GM12891 (cell line): ENCODE results near the gene RAP1A.

Source experiments
- POLR2A ChIP-seq: IDR thresholded peaks from 2 replicates; pipeline ENCODE4 v1.6.1; 2011; ENCODE audit warnings: low read depth, low read length, control low read depth
- SPI1 ChIP-seq: IDR thresholded peaks from 2 replicates; pipeline ENCODE4 v1.6.1; 2011; ENCODE audit warnings: low read depth, low read length, control low read depth
- TAF1 ChIP-seq: IDR thresholded peaks from 2 replicates; pipeline ENCODE4 v1.6.1; 2011; ENCODE audit warnings: low read depth, low read length, control low read depth

DNA sequence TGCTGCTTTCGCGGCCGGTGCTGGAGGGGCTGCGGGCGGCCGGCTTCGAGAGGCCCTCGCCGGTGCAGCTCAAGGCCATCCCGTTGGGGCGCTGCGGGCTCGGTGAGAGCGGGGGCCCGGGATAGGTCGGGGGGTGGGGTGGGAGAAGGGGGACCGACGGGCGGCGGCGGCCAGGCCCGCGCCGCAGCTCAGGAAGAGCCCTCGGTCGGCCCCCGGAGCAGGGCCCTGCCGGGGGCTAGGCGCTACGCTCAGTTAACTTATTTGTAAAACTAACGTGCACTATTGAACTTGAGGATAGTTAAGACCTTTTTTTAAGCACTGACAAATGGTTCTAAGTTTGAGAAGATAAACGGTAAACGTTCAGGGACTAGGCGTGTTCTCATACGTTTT is 136.5 kb downstream of the RAP1A start:
- TF ChIP-seq TAF1 (no peak), POLR2A (no peak), SPI1 (no peak)
